K562 (cell line): ENCODE results near the gene ENKUR. TPM values are rescaled to one million over a fixed set of nuclear protein-coding genes. Genes with fewer than 3 reads are reported as not detected.

ENCODE experiments used
- ATAC-seq: fragments of 200-7000 bp; cut with Tn5 transposase; 3 replicates; pipeline ENCODE4 v1.9.1; 2020; ENCODE audit warnings: moderate library complexity
- BruUV-seq: library from RNA; stranded (reverse); fragments of 400-500 nt; replicated peaks from 2 replicates; lab custom pipeline; 2021; lab: Mats Ljungman, UMichigan
- CTCF ChIA-PET: fragments of 300-600 bp; formaldehyde crosslinking; extraction: SDS; loops from one replicate; lab custom pipeline; 2021; ENCODE audit warnings: low intra/inter-chr PET ratio; lab: Yijun Ruan, JAX
- POLR2A ChIA-PET: fragments of 300-600, 350-650 bp; sonication (Branson Sonifier 250); formaldehyde crosslinking; extraction: SDS; loops from one replicate; lab custom pipeline; 2021; ENCODE audit warnings: antibody characterized with exemption, inconsistent platforms; lab: Yijun Ruan, JAX
- DNase-seq, 4 experiments: peaks; one replicate each; pipeline versions ENCODE4 v3.0.0 to v3.0.0-alpha.2; 2011 to 2018; ENCODE audit warnings: low spot score in 3 of 4, mixed read lengths in 3 of 4; ENCODE audit errors: extremely low read depth in 1 of 4
- FAIRE-seq: peaks from 2 replicates; lab custom pipeline; 2011; peaks lifted over from hg19 to GRCh38; lab: Jason Lieb, UNC
- H2AFZ ChIP-seq: 2 replicates; pipeline ENCODE4 v1.6.0; 2011; ENCODE audit warnings: low read depth, low read length, control low read depth, inconsistent platforms
- H3K27ac ChIP-seq: fragments of 200-600 bp; 3 replicates; pipeline ENCODE4 v1.8.0; 2011; ENCODE audit warnings: low read depth, mild to moderate bottlenecking, control low read depth, inconsistent platforms, low read length, moderate library complexity, mixed read lengths; ENCODE audit errors: extremely low read depth
- H3K27me3 ChIP-seq, 2 experiments: fragments of 300-600 bp in 1 of 2; 2 replicates in 1 of 2; 3 replicates in 1 of 2; pipeline versions ENCODE4 v1.6.0 to v1.8.0; 2011; ENCODE audit warnings: inconsistent platforms in 2 of 2, low read length in 2 of 2, mild to moderate bottlenecking in 1 of 2, mixed read lengths in 1 of 2, moderate library complexity in 1 of 2; ENCODE audit not compliant: control insufficient read depth in 2 of 2, insufficient read depth in 2 of 2
- H3K36me3 ChIP-seq: fragments of 300-600 bp; 3 replicates; pipeline ENCODE4 v1.8.0; 2011; ENCODE audit warnings: mild to moderate bottlenecking, low read length, inconsistent platforms; ENCODE audit not compliant: control insufficient read depth, insufficient read depth
- H3K4me1 ChIP-seq, 2 experiments: fragments of 200-600 bp in 1 of 2; replicated peaks in 1 of 2; 2 replicates in 1 of 2; 3 replicates in 1 of 2; pipeline versions ENCODE4 v1.5.1 to v1.8.0; 2011; ENCODE audit warnings: inconsistent platforms in 2 of 2, low read length in 2 of 2, mild to moderate bottlenecking in 1 of 2, mixed read lengths in 1 of 2, moderate library complexity in 1 of 2; ENCODE audit not compliant: control insufficient read depth in 2 of 2, insufficient read depth in 2 of 2
- H3K4me2 ChIP-seq: 2 replicates; pipeline ENCODE4 v1.6.1; 2011; ENCODE audit warnings: low read length, control low read depth, inconsistent platforms, mixed read lengths; ENCODE audit not compliant: insufficient read depth
- H3K4me3 ChIP-seq: fragments of 200-600 bp; sonication (generic), shearing (Covaris generic); 2 replicates; pipeline ENCODE4 v1.5.1; 2016; ENCODE audit warnings: control low read depth, inconsistent platforms
- H3K79me2 ChIP-seq: fragments of 200-600 bp; 3 replicates; pipeline ENCODE4 v1.8.0; 2011; ENCODE audit warnings: low read length, inconsistent platforms; ENCODE audit not compliant: control insufficient read depth, insufficient read depth
- H3K9ac ChIP-seq, 2 experiments: 2 replicates each; pipeline versions ENCODE4 v1.6.0 to v1.6.1; 2011; ENCODE audit warnings: low read depth in 2 of 2, low read length in 2 of 2, control low read depth in 1 of 2, inconsistent platforms in 1 of 2, mild to moderate bottlenecking in 1 of 2, mixed read lengths in 1 of 2; ENCODE audit not compliant: insufficient read depth in 1 of 2
- H3K9me1 ChIP-seq: one replicate; pipeline ENCODE4 v1.6.0; 2011; ENCODE audit warnings: inconsistent platforms, mild to moderate bottlenecking, low read length, moderate library complexity; ENCODE audit not compliant: control insufficient read depth, insufficient read depth
- H3K9me3 ChIP-seq: replicated peaks from 2 replicates; pipeline ENCODE4 v1.5.1; 2011; ENCODE audit warnings: low read depth, low read length, inconsistent platforms; ENCODE audit not compliant: control insufficient read depth, insufficient read depth
- H4K20me1 ChIP-seq: replicated peaks from 2 replicates; pipeline ENCODE4 v1.6.1; 2011; ENCODE audit warnings: low read length, inconsistent platforms, mixed read lengths; ENCODE audit not compliant: control insufficient read depth, insufficient read depth
- ATF3 ChIP-seq, 2 experiments: fragments of 450-650 bp in 1 of 2; sonication (generic) in 1 of 2; formaldehyde crosslinking in 1 of 2; IDR thresholded peaks in 1 of 2; conservative IDR thresholded peaks in 1 of 2; 2 replicates each; pipeline versions ENCODE4 v1.6.1 to v1.8.1; 2016 to 2023; ENCODE audit warnings: mild to moderate bottlenecking in 2 of 2, moderate library complexity in 2 of 2, inconsistent platforms in 1 of 2, missing genetic modification reagents in 1 of 2
- BACH1 ChIP-seq: fragments of 200-800 bp; sonication (Bioruptor generic); IDR thresholded peaks from 2 replicates; pipeline ENCODE4 v1.6.1; 2016; ENCODE audit warnings: missing genetic modification characterization, missing compliant biosample characterization
- E2F4 ChIP-seq: sonication (generic); formaldehyde crosslinking; IDR thresholded peaks from 2 replicates; pipeline ENCODE4 v1.8.0; 2022; ENCODE audit warnings: mild to moderate bottlenecking, low read depth, missing genetic modification reagents
- MCM3 ChIP-seq: fragments of 450-650 bp; IDR thresholded peaks from 2 replicates; pipeline ENCODE4 v1.6.1; 2016
- MLLT1 ChIP-seq, 2 experiments: fragments of 450-650 bp; IDR thresholded peaks; 2 replicates each; pipeline ENCODE4 v1.6.1; 2016
- NRF1 ChIP-seq, 2 experiments: fragments of 450-650 bp; IDR thresholded peaks in 1 of 2; conservative IDR thresholded peaks in 1 of 2; 2 replicates each; pipeline ENCODE4 v1.6.1; 2014; ENCODE audit warnings: mild to moderate bottlenecking in 2 of 2
- RBBP5 ChIP-seq: fragments of 200-600 bp; sonication (generic); IDR thresholded peaks from 2 replicates; pipeline ENCODE4 v1.6.1; 2012; ENCODE audit warnings: borderline replicate concordance, mild to moderate bottlenecking, low read length, control low read depth, inconsistent platforms; ENCODE audit not compliant: insufficient read depth, poor library complexity, severe bottlenecking
- SAFB2 ChIP-seq: fragments of 200-400 bp; formaldehyde crosslinking; IDR thresholded peaks from 2 replicates; pipeline ENCODE4 v1.6.1; 2018; ENCODE audit warnings: borderline replicate concordance, low read length, low read depth, moderate library complexity; ENCODE audit not compliant: severe bottlenecking
- SMARCA5 ChIP-seq: fragments of 450-650 bp; IDR thresholded peaks from 2 replicates; pipeline ENCODE4 v1.6.1; 2016
- SREBF1 ChIP-seq: fragments of 150-350 bp; IDR thresholded peaks from 2 replicates; pipeline ENCODE4 v1.6.1; 2014; ENCODE audit warnings: antibody characterized with exemption, low read depth, low read length, borderline replicate concordance
- TRIM24 ChIP-seq, 2 experiments: fragments of 450-650 bp; IDR thresholded peaks; 2 replicates each; pipeline ENCODE4 v1.6.1; 2016
- ZNF146 ChIP-seq: IDR thresholded peaks from one replicate; pipeline ENCODE4 v1.6.1; 2018; ENCODE audit warnings: missing compliant biosample characterization; ENCODE audit not compliant: unreplicated experiment
- ZNF277 ChIP-seq: fragments of 250-450 bp; sonication (Bioruptor Pico); IDR thresholded peaks from 2 replicates; pipeline ENCODE4 v1.8.0; 2022; ENCODE audit warnings: inconsistent platforms, mild to moderate bottlenecking, moderate library complexity, borderline replicate concordance
- ZNF644 ChIP-seq: fragments of 200-800 bp; sonication (Bioruptor generic); IDR thresholded peaks from 2 replicates; pipeline ENCODE4 v1.6.1; 2016; ENCODE audit warnings: low read depth, missing genetic modification characterization, missing compliant biosample characterization
- ZNF785 ChIP-seq: fragments of 250-450 bp; sonication (Bioruptor Pico); IDR thresholded peaks from 2 replicates; pipeline ENCODE4 v1.4.0; 2020; ENCODE audit warnings: mild to moderate bottlenecking
- ZSCAN29 ChIP-seq: fragments of 450-650 bp; IDR thresholded peaks from 2 replicates; pipeline ENCODE4 v1.6.1; 2017
- ZZZ3 ChIP-seq: fragments of 450-650 bp; IDR thresholded peaks from 2 replicates; pipeline ENCODE4 v1.6.1; 2016; ENCODE audit warnings: antibody characterized with exemption, mild to moderate bottlenecking, moderate library complexity
- WGBS: fragments of 100-300 bp; shearing (Covaris generic); methylation state at CpG from one replicate; pipeline ENCODE4 v1.1.6; 2016; ENCODE audit warnings: low coverage, mixed read lengths; ENCODE audit not compliant: insufficient coverage; ENCODE audit errors: missing lambda C conversion rate; 5-methylcytosine and 5-hydroxymethylcytosine counted together
- in situ Hi-C: fragments of 300-500 bp; cut with MboI; formaldehyde crosslinking; loops from 4 replicates; pipeline ENCODE4 v1.15.0; 2018; ENCODE audit warnings: inconsistent platforms, mixed read lengths
- intact Hi-C: fragments of 100-400 bp; cut with micrococcal nuclease; formaldehyde crosslinking; loops from 2 replicates; pipeline ENCODE4 v1.14.2; 2022
- polyA plus RNA-seq, 8 experiments: library from polyadenylated mRNA; depleted of rRNA in 4 of 8; stranded (reverse) in 5 of 8; unstranded in 3 of 8; fragments of >200 nt; fragmentation: Nextera tagmentation in 2 of 8; fragmentation: Illumina TruSeq in 1 of 8; extraction: Ambion mirVana in 2 of 8; extraction: Trizol in 1 of 8; gene quantifications; 2 replicates each; pipeline versions ENCODE4 v1.2.1 to v1.2.3, GENCODE V29; 2011 to 2014; ENCODE audit warnings: inconsistent platforms in 1 of 8, missing spikeins in 1 of 8
- total RNA-seq, 7 experiments: library from RNA; depleted of rRNA in 6 of 7; stranded (reverse); fragments of >200 nt in 6 of 7; fragmentation: Illumina TruSeq in 2 of 7; extraction: Trizol in 2 of 7; gene quantifications; 2 replicates each; pipeline versions ENCODE4 v1.2.1 to v1.2.3, GENCODE V29; 2011 to 2021; ENCODE audit warnings: low replicate concordance in 1 of 7

ENKUR gene
- total and polyA plus RNA-seq, 9 of the 15 experiments (the other 6 are each of a cell fraction or from before 2014, with no cell fraction given) = 0.06 to 0.46 (median 0.20) TPM

- 5% methylated on average over 4 of the region's 4 CpGs for WGBS
- no peak for TF ChIP-seq ZNF785
- no peak for TF ChIP-seq ZNF146
- TF ChIP-seq ZSCAN29 = no peak
- no peak for TF ChIP-seq ZZZ3
- TF ChIP-seq BACH1 (tag) = no peak
- no peak for TF ChIP-seq ATF3 (IDR thresholded peaks at IDR 0.05)
- TF ChIP-seq ATF3 (CRISPR knock-in tag; conservative IDR thresholded peaks at IDR 0.05) = no peak
- TF ChIP-seq SREBF1 = no peak
- no peak for TF ChIP-seq SMARCA5
- TF ChIP-seq TRIM24 (IDR thresholded peaks at IDR 0.05) = peak in 1 of 2 experiments; percentile 36; a peak in 2 of 4 replicates
- TF ChIP-seq SAFB2 = no peak
- no peak for TF ChIP-seq ZNF277 (CRISPR knock-in tag)
- TF ChIP-seq RBBP5 = no peak
- TF ChIP-seq E2F4 (CRISPR knock-in tag) = no peak
- TF ChIP-seq MLLT1 (IDR thresholded peaks at IDR 0.05) = peak in 1 of 2 experiments; percentile 84; a peak in 2 of 4 replicates
- TF ChIP-seq MCM3 = no peak
- TF ChIP-seq NRF1 (conservative IDR thresholded peaks at IDR 0.05 in 1 of 2, IDR thresholded peaks at IDR 0.05 in 1 of 2) = no peak
- no peak for TF ChIP-seq ZNF644
These were observed 31.8 kb upstream of the ENKUR start for GRCh38 chr10:25047591-25048301.

More at GRCh38 chr10:25047591-25048301, 31.8 kb upstream of the ENKUR start:
- POLR2A ChIA-PET = no interaction called here
- FAIRE-seq (peak; percentile 74), ATAC-seq (peak; percentile 78), DNase-seq (peak in 2 of 4 experiments; percentile 46 to 68)
- CTCF ChIA-PET = interaction anchor here (0.6 kb wide), 1 partner anchor 22 kb away, joined by 3 read pairs; no protein-coding TSS in a partner anchor
- in situ Hi-C loops = no loop called here
- H3K27me3 ChIP-seq = no peaks in the 10 kb centered on the region
- no peak overlapping the region for H3K4me3 ChIP-seq
- H3K9ac ChIP-seq = 0 out of 4 replicates have a peak overlapping the region, but pooled peaks of 1 of the 2 experiments have one; percentile 20
- H2AFZ ChIP-seq = peak overlapping the region; percentile 64
- H4K20me1 ChIP-seq = no peaks in the 10 kb centered on the region
- H3K9me1 ChIP-seq = no peaks in the 10 kb centered on the region
- H3K36me3 ChIP-seq = no peaks in the 10 kb centered on the region
- no TSS peak for BruUV-seq
- no peaks in the 10 kb centered on the region for H3K79me2 ChIP-seq
- H3K9me3 ChIP-seq = peaks cover 5% of the 10 kb centered on the region
- peaks cover 7 to 18% of the 10 kb centered on the region in 2 experiments; a peak in 4 of 5 replicates for H3K4me1 ChIP-seq
- intact Hi-C loops = loop anchor here (1.0 kb wide), 1 partner anchor 29 kb away; no protein-coding TSS in a partner anchor
- peak overlapping the region; percentile 40; the same call in 2 of the 3 replicates for H3K27ac ChIP-seq
- H3K4me2 ChIP-seq = peak overlapping the region; percentile 16; the same call in 1 of the 2 replicates
